ENCODE measurements around the gene CFAP99. TPM values are rescaled to one million over a fixed set of nuclear protein-coding genes. Genes with fewer than 3 reads are reported as not detected.
A peak's percentile ranks its signal among the peaks of the same experiment; 100 is the strongest.

CFAP99 gene
- total RNA-seq, 1 donor from 2014 or later: not detected

GRCh38 chr4:2437475-2438215 is 18.9 kb downstream of the CFAP99 start:
- no peaks in the 10 kb centered on the region for H3K27me3 ChIP-seq
- no peak for DNase-seq (ENCODE audit: low spot score)
- no peak overlapping the region for H3K4me3 Mint-ChIP-seq

GRCh38 chr4:2438822-2439718 is 20.3 kb downstream of the CFAP99 start:
- no peak overlapping the region for H3K4me3 ChIP-seq
- no peaks in the 10 kb centered on the region for H3K9me3 Mint-ChIP-seq
- H3K4me2 ChIP-seq: no peak overlapping the region
- no peaks in the 10 kb centered on the region for H3K36me3 ChIP-seq
- H3F3A ChIP-seq (ENCODE audit: low read depth): no peaks in the 10 kb centered on the region
- peaks cover 2% of the 10 kb centered on the region for H3K4me1 ChIP-seq
- H3K79me2 ChIP-seq (ENCODE audit: low read depth): no peaks in the 10 kb centered on the region
- H3K4me1 Mint-ChIP-seq: peaks cover 3% of the 10 kb centered on the region
- H3K27ac Mint-ChIP-seq: peak overlapping the region; percentile 72
- H3K36me3 Mint-ChIP-seq: no peaks in the 10 kb centered on the region
- no peak for DNase-seq (ENCODE audit: low spot score)
- no peak overlapping the region for H3K27ac ChIP-seq
- no peak for TF ChIP-seq EZH2phosphoT487 (IDR thresholded peaks at IDR 0.05)
- TF ChIP-seq CTCF (IDR thresholded peaks at IDR 0.05): no peak
- TF ChIP-seq EZH2 (IDR thresholded peaks at IDR 0.05): no peak
- no peaks in the 10 kb centered on the region for H3K27me3 ChIP-seq
- no peak overlapping the region for H3K9ac ChIP-seq
- H2AFZ ChIP-seq (replicated peaks): no peak overlapping the region
- H3K9me3 ChIP-seq (ENCODE audit: low read depth): no peaks in the 10 kb centered on the region
- peaks cover 2% of the 10 kb centered on the region for H3K27me3 Mint-ChIP-seq (ENCODE audit: insufficient read depth, low read depth)
- no peak overlapping the region for H3K4me3 Mint-ChIP-seq
- H4K20me1 ChIP-seq (ENCODE audit: low read depth): no peaks in the 10 kb centered on the region

More at GRCh38 chr4:2437475-2438215, 18.9 kb downstream of the CFAP99 start:
- H3K4me1 ChIP-seq: peaks cover 4% of the 10 kb centered on the region
- no peak overlapping the region for H3K9ac ChIP-seq
- H3K9me3 Mint-ChIP-seq: no peaks in the 10 kb centered on the region
- no peak overlapping the region for H2AFZ ChIP-seq (replicated peaks)
- H3F3A ChIP-seq (ENCODE audit: low read depth): no peaks in the 10 kb centered on the region
- no peak overlapping the region for H3K4me2 ChIP-seq
- no peaks in the 10 kb centered on the region for H3K9me3 ChIP-seq (ENCODE audit: low read depth)
- H3K79me2 ChIP-seq (ENCODE audit: low read depth): no peaks in the 10 kb centered on the region
- H3K27ac ChIP-seq: no peak overlapping the region
- H3K4me1 Mint-ChIP-seq: peaks cover 3% of the 10 kb centered on the region
- H3K27ac Mint-ChIP-seq: no peak overlapping the region
- H3K27me3 Mint-ChIP-seq (ENCODE audit: insufficient read depth, low read depth): peaks cover 3% of the 10 kb centered on the region
- no peaks in the 10 kb centered on the region for H4K20me1 ChIP-seq (ENCODE audit: low read depth)
- H3K4me3 ChIP-seq: no peak overlapping the region
- H3K36me3 Mint-ChIP-seq: no peaks in the 10 kb centered on the region
- no peak for TF ChIP-seq EZH2phosphoT487 (IDR thresholded peaks at IDR 0.05)
- H3K36me3 ChIP-seq: no peaks in the 10 kb centered on the region

- no peaks in the 10 kb centered on the region for H4K20me1 ChIP-seq (ENCODE audit: low read depth)
- H3K4me3 ChIP-seq: no peak overlapping the region
- peaks cover 4% of the 10 kb centered on the region for H3K27me3 Mint-ChIP-seq (ENCODE audit: insufficient read depth, low read depth)
- H3K4me2 ChIP-seq: no peak overlapping the region
- H3K27ac ChIP-seq: no peak overlapping the region
- TF ChIP-seq CTCF (IDR thresholded peaks at IDR 0.05) (peak; percentile 76), EZH2phosphoT487 (IDR thresholded peaks at IDR 0.05) (no peak)
- DNase-seq (ENCODE audit: low spot score): peak; percentile 81
- H3K79me2 ChIP-seq (ENCODE audit: low read depth): no peaks in the 10 kb centered on the region
- no peak overlapping the region for H3K27ac Mint-ChIP-seq
- no peaks in the 10 kb centered on the region for H3K9me3 Mint-ChIP-seq
- no peaks in the 10 kb centered on the region for H3K4me1 ChIP-seq
- no peaks in the 10 kb centered on the region for H3K9me3 ChIP-seq (ENCODE audit: low read depth)
- H2AFZ ChIP-seq (replicated peaks): peak overlapping the region; percentile 79
- H3K4me3 Mint-ChIP-seq: no peak overlapping the region
- H3K27me3 ChIP-seq: no peaks in the 10 kb centered on the region
- no peaks in the 10 kb centered on the region for H3K36me3 Mint-ChIP-seq
- peaks cover 3% of the 10 kb centered on the region for H3K4me1 Mint-ChIP-seq
- H3K9ac ChIP-seq: no peak overlapping the region
- no peaks in the 10 kb centered on the region for H3K36me3 ChIP-seq
- no peaks in the 10 kb centered on the region for H3F3A ChIP-seq (ENCODE audit: low read depth)
Observed at GRCh38 chr4:2441393-2442174, 22.8 kb downstream of the CFAP99 start.
